Liver (tissue), 9 donors: ENCODE data around the gene PELI1. TPM values are rescaled to one million over a fixed set of nuclear protein-coding genes. Genes with fewer than 3 reads are reported as not detected.

Experiments used
- DNase-seq: peaks from one replicate; pipeline ENCODE4 v3.0.0-alpha.2; 2017; ENCODE audit warnings: low spot score
- H3K27ac ChIP-seq, 2 donors: one replicate each; pipeline ENCODE4 v1.7.0; 2013; ENCODE audit warnings: inconsistent platforms in 2 of 2, low read length in 2 of 2, control low read depth in 1 of 2, low read depth in 1 of 2, mild to moderate bottlenecking in 1 of 2
- H3K27me3 ChIP-seq, 4 donors: one replicate each; pipeline versions ENCODE4 v1.6.1 to v1.7.0; 2013; ENCODE audit warnings: low read length in 3 of 4, inconsistent platforms in 1 of 4, mild to moderate bottlenecking in 1 of 4, moderate library complexity in 1 of 4; ENCODE audit not compliant: control insufficient read depth in 4 of 4, insufficient read depth in 4 of 4
- H3K36me3 ChIP-seq, 4 donors: one replicate each; pipeline versions ENCODE4 v1.6.1 to v1.7.0; 2013; ENCODE audit warnings: low read length in 3 of 4, mild to moderate bottlenecking in 3 of 4, low read depth in 1 of 4, moderate library complexity in 1 of 4; ENCODE audit not compliant: control insufficient read depth in 4 of 4, insufficient read depth in 3 of 4
- H3K4me1 ChIP-seq, 4 donors: one replicate each; pipeline versions ENCODE4 v1.6.1 to v1.7.0; 2013; ENCODE audit warnings: low read length in 3 of 4, mild to moderate bottlenecking in 3 of 4, moderate library complexity in 1 of 4; ENCODE audit not compliant: control insufficient read depth in 4 of 4, insufficient read depth in 4 of 4
- H3K4me3 ChIP-seq, 3 donors: one replicate each; pipeline versions ENCODE4 v1.6.1 to v1.7.0; 2013; ENCODE audit warnings: low read length in 3 of 3, control low read depth in 1 of 3, low read depth in 1 of 3, mild to moderate bottlenecking in 1 of 3
- H3K9ac ChIP-seq, 2 donors: one replicate each; pipeline ENCODE4 v1.7.0; 2013; ENCODE audit warnings: low read length in 2 of 2, mild to moderate bottlenecking in 2 of 2, moderate library complexity in 2 of 2, control low read depth in 1 of 2, low read depth in 1 of 2
- H3K9me3 ChIP-seq, 4 donors: one replicate each; pipeline versions ENCODE4 v1.6.1 to v1.7.0; 2013; ENCODE audit warnings: low read length in 3 of 4; ENCODE audit not compliant: control insufficient read depth in 4 of 4
- EGR1 ChIP-seq, 2 donors: IDR thresholded peaks; 2 replicates each; pipeline ENCODE4 v1.6.1; 2016 to 2018; ENCODE audit warnings: antibody characterized with exemption in 2 of 2, low read depth in 2 of 2
- FOXA2 ChIP-seq: IDR thresholded peaks from 2 replicates; pipeline ENCODE4 v1.6.1; 2016; ENCODE audit warnings: antibody characterized with exemption
- GABPA ChIP-seq, 2 donors: IDR thresholded peaks in 1 of 2; conservative IDR thresholded peaks in 1 of 2; 2 replicates each; pipeline ENCODE4 v1.6.1; 2016; ENCODE audit warnings: antibody characterized with exemption in 2 of 2, mild to moderate bottlenecking in 1 of 2, moderate library complexity in 1 of 2
- HNF4A ChIP-seq, 2 donors: conservative IDR thresholded peaks; 2 replicates each; pipeline ENCODE4 v1.6.1; 2016; ENCODE audit warnings: antibody characterized with exemption in 2 of 2, mild to moderate bottlenecking in 2 of 2
- JUND ChIP-seq, 2 donors: IDR thresholded peaks; 2 replicates each; pipeline ENCODE4 v1.6.1; 2016; ENCODE audit warnings: antibody characterized with exemption in 2 of 2
- NR2F2 ChIP-seq: IDR thresholded peaks from 2 replicates; pipeline ENCODE4 v1.6.1; 2016; ENCODE audit warnings: antibody characterized with exemption
- SP1 ChIP-seq: IDR thresholded peaks from 2 replicates; pipeline ENCODE4 v1.6.1; 2018; ENCODE audit warnings: antibody characterized with exemption, mild to moderate bottlenecking
- TAF1 ChIP-seq: conservative IDR thresholded peaks from 2 replicates; pipeline ENCODE4 v1.6.1; 2016; ENCODE audit warnings: antibody characterized with exemption, mild to moderate bottlenecking
- YY1 ChIP-seq: IDR thresholded peaks from 2 replicates; pipeline ENCODE4 v1.6.1; 2016; ENCODE audit warnings: antibody characterized with exemption, mild to moderate bottlenecking
- WGBS: extraction: QIAGEN DNeasy Blood & Tissue Kit; methylation state at CpG from one replicate; pipeline ENCODE4 v1.1.7; 2013; 5-methylcytosine and 5-hydroxymethylcytosine counted together
- polyA plus RNA-seq, 2 donors: library from polyadenylated mRNA; stranded (reverse) in 1 of 2; unstranded in 1 of 2; fragments of 200-250 nt in 1 of 2; fragments of >200 nt in 1 of 2; fragmentation: Nextera tagmentation in 1 of 2; extraction: Ambion mirVana in 1 of 2; gene quantifications; one replicate each; pipeline versions ENCODE4 v1.2.1 to v1.2.3, GENCODE V29; 2013 to 2015
- total RNA-seq, 2 donors: library from RNA; depleted of rRNA; stranded (reverse); fragments of >200 nt; gene quantifications; one replicate each; pipeline ENCODE4 v1.2.3, GENCODE V29; 2014
- TF ChIP-seq, protein P1 (sequence below): IDR thresholded peaks from 2 replicates; pipeline ENCODE4 v1.6.1; 2016; ENCODE audit warnings: antibody characterized with exemption
- TF ChIP-seq, protein P2 (sequence below): fragments of 150-350 bp; IDR thresholded peaks from 2 replicates; pipeline ENCODE4 v1.5.1; 2017; ENCODE audit warnings: improper control_type of control experiment, low read depth, low read length; ENCODE audit not compliant: missing input control
- TF ChIP-seq, protein P3 (sequence below): IDR thresholded peaks from 2 replicates; pipeline ENCODE4 v1.6.1; 2016; ENCODE audit warnings: antibody characterized with exemption
- TF ChIP-seq, protein P4 (sequence below): IDR thresholded peaks from 2 replicates; pipeline ENCODE4 v1.6.1; 2016; ENCODE audit warnings: antibody characterized with exemption, mild to moderate bottlenecking
- TF ChIP-seq, protein P5 (sequence below): IDR thresholded peaks from 2 replicates; pipeline ENCODE4 v1.6.1; 2016; ENCODE audit warnings: antibody characterized with exemption
- donor health status: healthy.
- donor health status: healthy.
- donor health status: healthy.
- donor health status: healthy.
- donor health status: healthy.

Gene PELI1
- total and polyA plus RNA-seq, 4 donors = 4.5 to 21.3 (median 7.4) TPM

DNA sequence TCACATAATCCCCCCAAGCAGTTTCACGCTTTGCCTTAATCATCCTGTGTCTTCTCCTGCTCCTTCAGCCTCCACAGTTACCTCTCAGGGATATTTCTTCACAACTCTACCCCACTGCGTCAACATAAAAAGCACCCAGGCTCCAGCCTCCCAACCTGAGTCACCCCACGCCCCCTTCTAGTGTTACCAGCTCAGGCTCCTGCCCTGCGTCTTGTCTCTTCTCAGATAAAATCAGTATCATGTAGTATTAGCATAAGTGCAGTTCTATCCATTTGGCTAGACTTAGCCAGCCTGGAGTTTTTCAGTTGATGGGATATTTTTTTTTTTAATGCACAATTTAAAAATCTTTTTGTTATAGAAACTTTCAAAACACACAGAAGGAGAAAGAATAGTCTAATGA lies 9.6 kb upstream of the PELI1 start:
- TF ChIP-seq, protein P1, sequence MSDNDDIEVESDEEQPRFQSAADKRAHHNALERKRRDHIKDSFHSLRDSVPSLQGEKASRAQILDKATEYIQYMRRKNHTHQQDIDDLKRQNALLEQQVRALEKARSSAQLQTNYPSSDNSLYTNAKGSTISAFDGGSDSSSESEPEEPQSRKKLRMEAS = no peak
- TF ChIP-seq, protein P2, sequence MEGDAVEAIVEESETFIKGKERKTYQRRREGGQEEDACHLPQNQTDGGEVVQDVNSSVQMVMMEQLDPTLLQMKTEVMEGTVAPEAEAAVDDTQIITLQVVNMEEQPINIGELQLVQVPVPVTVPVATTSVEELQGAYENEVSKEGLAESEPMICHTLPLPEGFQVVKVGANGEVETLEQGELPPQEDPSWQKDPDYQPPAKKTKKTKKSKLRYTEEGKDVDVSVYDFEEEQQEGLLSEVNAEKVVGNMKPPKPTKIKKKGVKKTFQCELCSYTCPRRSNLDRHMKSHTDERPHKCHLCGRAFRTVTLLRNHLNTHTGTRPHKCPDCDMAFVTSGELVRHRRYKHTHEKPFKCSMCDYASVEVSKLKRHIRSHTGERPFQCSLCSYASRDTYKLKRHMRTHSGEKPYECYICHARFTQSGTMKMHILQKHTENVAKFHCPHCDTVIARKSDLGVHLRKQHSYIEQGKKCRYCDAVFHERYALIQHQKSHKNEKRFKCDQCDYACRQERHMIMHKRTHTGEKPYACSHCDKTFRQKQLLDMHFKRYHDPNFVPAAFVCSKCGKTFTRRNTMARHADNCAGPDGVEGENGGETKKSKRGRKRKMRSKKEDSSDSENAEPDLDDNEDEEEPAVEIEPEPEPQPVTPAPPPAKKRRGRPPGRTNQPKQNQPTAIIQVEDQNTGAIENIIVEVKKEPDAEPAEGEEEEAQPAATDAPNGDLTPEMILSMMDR = no peak
- no peak for TF ChIP-seq FOXA2
- TF ChIP-seq, protein P3, sequence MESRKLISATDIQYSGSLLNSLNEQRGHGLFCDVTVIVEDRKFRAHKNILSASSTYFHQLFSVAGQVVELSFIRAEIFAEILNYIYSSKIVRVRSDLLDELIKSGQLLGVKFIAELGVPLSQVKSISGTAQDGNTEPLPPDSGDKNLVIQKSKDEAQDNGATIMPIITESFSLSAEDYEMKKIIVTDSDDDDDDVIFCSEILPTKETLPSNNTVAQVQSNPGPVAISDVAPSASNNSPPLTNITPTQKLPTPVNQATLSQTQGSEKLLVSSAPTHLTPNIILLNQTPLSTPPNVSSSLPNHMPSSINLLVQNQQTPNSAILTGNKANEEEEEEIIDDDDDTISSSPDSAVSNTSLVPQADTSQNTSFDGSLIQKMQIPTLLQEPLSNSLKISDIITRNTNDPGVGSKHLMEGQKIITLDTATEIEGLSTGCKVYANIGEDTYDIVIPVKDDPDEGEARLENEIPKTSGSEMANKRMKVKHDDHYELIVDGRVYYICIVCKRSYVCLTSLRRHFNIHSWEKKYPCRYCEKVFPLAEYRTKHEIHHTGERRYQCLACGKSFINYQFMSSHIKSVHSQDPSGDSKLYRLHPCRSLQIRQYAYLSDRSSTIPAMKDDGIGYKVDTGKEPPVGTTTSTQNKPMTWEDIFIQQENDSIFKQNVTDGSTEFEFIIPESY = no peak
- TF ChIP-seq GABPA (IDR thresholded peaks at IDR 0.05 in 1 of 2, conservative IDR thresholded peaks at IDR 0.05 in 1 of 2) = no peak
- TF ChIP-seq, protein P4, sequence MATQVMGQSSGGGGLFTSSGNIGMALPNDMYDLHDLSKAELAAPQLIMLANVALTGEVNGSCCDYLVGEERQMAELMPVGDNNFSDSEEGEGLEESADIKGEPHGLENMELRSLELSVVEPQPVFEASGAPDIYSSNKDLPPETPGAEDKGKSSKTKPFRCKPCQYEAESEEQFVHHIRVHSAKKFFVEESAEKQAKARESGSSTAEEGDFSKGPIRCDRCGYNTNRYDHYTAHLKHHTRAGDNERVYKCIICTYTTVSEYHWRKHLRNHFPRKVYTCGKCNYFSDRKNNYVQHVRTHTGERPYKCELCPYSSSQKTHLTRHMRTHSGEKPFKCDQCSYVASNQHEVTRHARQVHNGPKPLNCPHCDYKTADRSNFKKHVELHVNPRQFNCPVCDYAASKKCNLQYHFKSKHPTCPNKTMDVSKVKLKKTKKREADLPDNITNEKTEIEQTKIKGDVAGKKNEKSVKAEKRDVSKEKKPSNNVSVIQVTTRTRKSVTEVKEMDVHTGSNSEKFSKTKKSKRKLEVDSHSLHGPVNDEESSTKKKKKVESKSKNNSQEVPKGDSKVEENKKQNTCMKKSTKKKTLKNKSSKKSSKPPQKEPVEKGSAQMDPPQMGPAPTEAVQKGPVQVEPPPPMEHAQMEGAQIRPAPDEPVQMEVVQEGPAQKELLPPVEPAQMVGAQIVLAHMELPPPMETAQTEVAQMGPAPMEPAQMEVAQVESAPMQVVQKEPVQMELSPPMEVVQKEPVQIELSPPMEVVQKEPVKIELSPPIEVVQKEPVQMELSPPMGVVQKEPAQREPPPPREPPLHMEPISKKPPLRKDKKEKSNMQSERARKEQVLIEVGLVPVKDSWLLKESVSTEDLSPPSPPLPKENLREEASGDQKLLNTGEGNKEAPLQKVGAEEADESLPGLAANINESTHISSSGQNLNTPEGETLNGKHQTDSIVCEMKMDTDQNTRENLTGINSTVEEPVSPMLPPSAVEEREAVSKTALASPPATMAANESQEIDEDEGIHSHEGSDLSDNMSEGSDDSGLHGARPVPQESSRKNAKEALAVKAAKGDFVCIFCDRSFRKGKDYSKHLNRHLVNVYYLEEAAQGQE = no peak
- no peak for TF ChIP-seq SP1
- TF ChIP-seq HNF4A (conservative IDR thresholded peaks at IDR 0.05) = no peak
- TF ChIP-seq NR2F2 = no peak
- TF ChIP-seq JUND (IDR thresholded peaks at IDR 0.05) = no peak
- 98% methylated on average over 4 of the region's 4 CpGs for WGBS

DNA sequence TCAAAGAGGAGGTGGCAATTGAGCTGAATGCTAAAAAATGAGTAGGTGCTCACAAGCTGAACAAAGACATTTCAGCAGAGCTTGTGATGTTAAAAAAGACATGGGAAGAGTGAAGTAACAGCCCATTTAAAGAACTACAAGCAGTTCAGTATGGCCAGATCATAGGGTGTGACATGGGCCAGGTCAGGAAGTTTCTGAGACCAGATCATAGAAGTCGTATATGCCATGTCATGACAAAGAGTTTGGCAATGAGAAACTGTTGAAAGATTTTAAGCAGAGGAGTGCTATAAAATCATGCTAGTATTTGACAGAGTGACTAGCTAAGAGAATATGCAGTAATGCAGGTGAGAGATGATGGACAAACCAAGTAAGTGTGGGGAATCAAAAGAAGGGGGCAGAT lies 7.3 kb upstream of the PELI1 start:
- WGBS = 78% methylated on average over 1 of the region's 1 CpG
- Histone ChIP-seq H3K9me3 (no peaks in the 10 kb centered on the region), H3K4me1 (no peaks in the 10 kb centered on the region), H3K4me3 (no peak overlapping the region), H3K36me3 (no peaks in the 10 kb centered on the region), H3K27me3 (no peaks in the 10 kb centered on the region), H3K27ac (no peak overlapping the region), H3K9ac (no peak overlapping the region)
- TF ChIP-seq YY1 = no peak
- no peak for TF ChIP-seq EGR1 (IDR thresholded peaks at IDR 0.05; ENCODE audit: low read depth in 2 of 2)
- TF ChIP-seq TAF1 = no peak
- no peak for TF ChIP-seq SP1
- TF ChIP-seq, protein P5, sequence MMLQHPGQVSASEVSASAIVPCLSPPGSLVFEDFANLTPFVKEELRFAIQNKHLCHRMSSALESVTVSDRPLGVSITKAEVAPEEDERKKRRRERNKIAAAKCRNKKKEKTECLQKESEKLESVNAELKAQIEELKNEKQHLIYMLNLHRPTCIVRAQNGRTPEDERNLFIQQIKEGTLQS = no peak
- DNase-seq = no peak

More for the DNA sequence above, 9.6 kb upstream of the PELI1 start:
- Histone ChIP-seq H3K27ac (no peak overlapping the region), H3K9ac (no peak overlapping the region), H3K27me3 (no peaks in the 10 kb centered on the region), H3K4me1 (peaks cover 2 to 16% (median 6%) of the 10 kb centered on the region in 4 donors), H3K9me3 (no peaks in the 10 kb centered on the region), H3K4me3 (no peak overlapping the region), H3K36me3 (no peaks in the 10 kb centered on the region)
- DNase-seq = no peak
